Kidney (tissue), 14 donors: ENCODE results near the gene FAM3C. TPM values are rescaled to one million over a fixed set of nuclear protein-coding genes. Genes with fewer than 3 reads are reported as not detected.

Experiments used
- DNase-seq, 5 donors: peaks; one replicate each; pipeline ENCODE4 v3.0.0-alpha.2; 2013 to 2020
- FAIRE-seq: peaks from 2 replicates; lab custom pipeline; 2012; peaks lifted over from hg19 to GRCh38; lab: Jason Lieb, UNC
- H3K27ac ChIP-seq, 2 donors: one replicate each; pipeline ENCODE4 v1.7.0; 2013; ENCODE audit warnings: low read depth in 2 of 2, low read length in 2 of 2, inconsistent platforms in 1 of 2
- H3K27me3 ChIP-seq: one replicate; pipeline ENCODE4 v1.7.1; 2013; ENCODE audit warnings: low read length, inconsistent platforms; ENCODE audit not compliant: control insufficient read depth, insufficient read depth
- H3K36me3 ChIP-seq, 3 donors: one replicate each; pipeline versions ENCODE4 v1.7.0 to v1.7.1; 2013; ENCODE audit warnings: low read length in 3 of 3, control low read depth in 1 of 3, inconsistent platforms in 1 of 3; ENCODE audit not compliant: insufficient read depth in 3 of 3, control insufficient read depth in 2 of 3
- H3K4me1 ChIP-seq, 3 donors: one replicate each; pipeline versions ENCODE4 v1.7.0 to v1.7.1; 2013; ENCODE audit warnings: low read length in 3 of 3, inconsistent platforms in 1 of 3, low read depth in 1 of 3; ENCODE audit not compliant: control insufficient read depth in 2 of 3, insufficient read depth in 2 of 3
- H3K4me3 ChIP-seq, 3 donors: one replicate each; pipeline versions ENCODE4 v1.7.0 to v1.8.1; 2013; ENCODE audit warnings: low read length in 3 of 3, control low read depth in 1 of 3, inconsistent platforms in 1 of 3
- H3K9ac ChIP-seq, 3 donors: one replicate each; pipeline versions ENCODE4 v1.7.0 to v1.7.1; 2013; ENCODE audit warnings: low read length in 3 of 3, control low read depth in 1 of 3, inconsistent platforms in 1 of 3
- H3K9me3 ChIP-seq, 3 donors: one replicate each; pipeline versions ENCODE4 v1.7.0 to v1.7.1; 2013; ENCODE audit warnings: low read length in 3 of 3, control low read depth in 1 of 3, inconsistent platforms in 1 of 3; ENCODE audit not compliant: control insufficient read depth in 2 of 3, insufficient read depth in 1 of 3
- intact Hi-C: fragments of 100-400 bp; cut with DNase I; formaldehyde crosslinking; loops from one replicate; pipeline ENCODE4 v1.11.1; 2022
- polyA plus RNA-seq: library from polyadenylated mRNA; stranded (reverse); fragments of 350-450 nt; fragmentation: Illumina TruSeq; extraction: RNeasy Lipid Tissue Mini Kit (QIAGEN cat#74804); gene quantifications from one replicate; pipeline ENCODE4 v1.2.3, GENCODE V29; 2014; ENCODE audit warnings: low read depth, low replicate concordance; ENCODE audit not compliant: insufficient read depth
- total RNA-seq: library from RNA; stranded (reverse); fragmentation: NEBNext Ultra II Directional; extraction: Animal tissue kit (Norgen Biotek cat#: 25700); gene quantifications from one replicate; pipeline ENCODE4 v1.2.1, GENCODE V29; 2021
- TF ChIP-seq, protein P1 (sequence below): IDR thresholded peaks from 3 replicates; pipeline ENCODE4 v1.5.1; 2012; ENCODE audit warnings: mild to moderate bottlenecking, moderate library complexity, borderline replicate concordance; ENCODE audit not compliant: insufficient read depth; ENCODE audit errors: extremely low read depth
- donor health status: control.
- donor health status: control.
- donor health status: control.
- donor health status: control.
- donor health status: control.
- donor health status: DM: yes; HTN: yes; CAD: no.
- donor health status: Normal renal cell carcinoma (clear cell type).

Gene FAM3C
- total and polyA plus RNA-seq, 2 donors from 2014 or later = 49.5 to 82.6 TPM

DNA sequence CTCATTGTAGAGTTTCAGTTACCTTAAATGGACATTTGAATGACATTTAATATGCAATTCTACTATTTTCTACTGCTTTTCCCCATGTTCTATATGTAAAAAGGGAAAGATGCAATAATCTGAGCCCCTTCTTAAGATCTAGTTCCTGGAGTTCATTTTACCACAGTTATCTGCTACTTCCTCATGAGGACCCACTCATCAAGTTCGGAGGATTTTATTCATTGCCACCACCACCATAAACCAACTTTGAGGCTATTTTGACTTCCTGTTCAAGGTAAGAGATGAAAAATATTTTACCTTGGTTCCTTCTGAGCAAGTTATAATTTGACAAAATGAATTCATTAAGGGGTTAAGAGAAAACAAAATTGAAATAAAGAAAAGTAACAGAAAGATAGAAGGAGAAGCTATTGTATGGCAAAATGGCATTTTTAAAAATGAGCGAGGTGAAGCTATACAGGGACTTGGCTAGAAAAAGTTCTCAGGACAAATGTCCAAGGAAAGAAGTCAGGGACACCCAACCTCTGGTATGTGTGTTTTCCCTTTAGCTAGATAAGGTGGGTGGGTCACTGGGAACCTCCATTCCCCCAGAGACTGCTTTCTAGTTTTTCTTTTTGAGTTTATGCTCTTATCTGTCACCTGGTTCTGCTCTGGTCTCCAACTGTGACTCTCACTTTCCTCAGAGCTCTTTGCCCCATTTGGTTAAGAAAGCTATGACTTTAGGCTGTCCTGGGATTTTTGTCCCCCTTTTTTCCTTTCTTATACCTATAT lies 14.9 kb upstream of the FAM3C start:
- no peaks in the 10 kb centered on the region for H3K27me3 ChIP-seq
- TF ChIP-seq, protein P1, sequence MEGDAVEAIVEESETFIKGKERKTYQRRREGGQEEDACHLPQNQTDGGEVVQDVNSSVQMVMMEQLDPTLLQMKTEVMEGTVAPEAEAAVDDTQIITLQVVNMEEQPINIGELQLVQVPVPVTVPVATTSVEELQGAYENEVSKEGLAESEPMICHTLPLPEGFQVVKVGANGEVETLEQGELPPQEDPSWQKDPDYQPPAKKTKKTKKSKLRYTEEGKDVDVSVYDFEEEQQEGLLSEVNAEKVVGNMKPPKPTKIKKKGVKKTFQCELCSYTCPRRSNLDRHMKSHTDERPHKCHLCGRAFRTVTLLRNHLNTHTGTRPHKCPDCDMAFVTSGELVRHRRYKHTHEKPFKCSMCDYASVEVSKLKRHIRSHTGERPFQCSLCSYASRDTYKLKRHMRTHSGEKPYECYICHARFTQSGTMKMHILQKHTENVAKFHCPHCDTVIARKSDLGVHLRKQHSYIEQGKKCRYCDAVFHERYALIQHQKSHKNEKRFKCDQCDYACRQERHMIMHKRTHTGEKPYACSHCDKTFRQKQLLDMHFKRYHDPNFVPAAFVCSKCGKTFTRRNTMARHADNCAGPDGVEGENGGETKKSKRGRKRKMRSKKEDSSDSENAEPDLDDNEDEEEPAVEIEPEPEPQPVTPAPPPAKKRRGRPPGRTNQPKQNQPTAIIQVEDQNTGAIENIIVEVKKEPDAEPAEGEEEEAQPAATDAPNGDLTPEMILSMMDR = no peak
- H3K9me3 ChIP-seq = no peaks in the 10 kb centered on the region
- intact Hi-C loops = no loop called here
- DNase-seq (no peak), FAIRE-seq (no peak)
- no peaks in the 10 kb centered on the region for H3K4me1 ChIP-seq
- no peaks in the 10 kb centered on the region for H3K36me3 ChIP-seq
- no peak overlapping the region for H3K4me3 ChIP-seq
- H3K9ac ChIP-seq = no peak overlapping the region
- no peak overlapping the region for H3K27ac ChIP-seq

GRCh38 chr7:121406944-121407343 lies 10.8 kb upstream of the FAM3C start:
- TF ChIP-seq, protein P1 = no peak
- intact Hi-C loops = no loop called here
- Histone ChIP-seq H3K4me3 (no peak overlapping the region), H3K36me3 (no peaks in the 10 kb centered on the region), H3K4me1 (no peaks in the 10 kb centered on the region), H3K9ac (no peak overlapping the region), H3K27me3 (no peaks in the 10 kb centered on the region), H3K9me3 (no peaks in the 10 kb centered on the region), H3K27ac (no peak overlapping the region)
- FAIRE-seq = no peak
- peak in 1 of 5 donors; percentile 17 for DNase-seq

DNA sequence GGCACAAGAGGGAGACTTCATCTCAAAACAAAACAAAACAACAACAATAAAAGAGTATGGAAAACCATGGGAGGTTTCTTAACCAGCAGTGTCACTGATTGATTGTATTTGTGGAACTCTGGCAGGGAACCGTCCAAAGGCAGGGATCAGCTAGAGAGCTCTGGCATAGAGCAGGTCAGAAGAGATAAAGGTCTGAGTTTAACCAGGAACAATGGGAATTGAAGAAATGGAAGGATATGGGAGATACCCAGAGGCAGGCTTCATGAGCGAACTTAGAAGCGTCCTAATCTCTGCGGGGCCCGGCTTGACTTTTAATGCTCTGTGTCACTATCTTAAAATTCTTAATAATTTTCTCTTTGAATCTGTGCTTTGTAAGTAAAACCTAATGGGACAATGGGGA lies 10.4 kb upstream of the FAM3C start:
- no peak overlapping the region for H3K4me3 ChIP-seq
- H3K9me3 ChIP-seq = no peaks in the 10 kb centered on the region
- intact Hi-C loops = no loop called here
- H3K27me3 ChIP-seq = no peaks in the 10 kb centered on the region
- H3K4me1 ChIP-seq = no peaks in the 10 kb centered on the region
- DNase-seq = no peak
- TF ChIP-seq, protein P1 = no peak
- H3K36me3 ChIP-seq = no peaks in the 10 kb centered on the region
- no peak overlapping the region for H3K27ac ChIP-seq
- no peak for FAIRE-seq
- H3K9ac ChIP-seq = no peak overlapping the region

GRCh38 chr7:121404348-121404747 lies 8.2 kb upstream of the FAM3C start:
- H3K4me1 ChIP-seq = no peaks in the 10 kb centered on the region
- no peak overlapping the region for H3K27ac ChIP-seq
- FAIRE-seq (no peak), DNase-seq (no peak)
- no peak overlapping the region for H3K9ac ChIP-seq
- intact Hi-C loops = no loop called here
- no peaks in the 10 kb centered on the region for H3K27me3 ChIP-seq
- TF ChIP-seq, protein P1 = no peak
- no peaks in the 10 kb centered on the region for H3K9me3 ChIP-seq
- no peaks in the 10 kb centered on the region for H3K36me3 ChIP-seq
- no peak overlapping the region for H3K4me3 ChIP-seq
